Activated B cell treated with CpG ODN at 0.5 μM for 24 hours (primary cell): Measurements from ENCODE around the gene STRA6. TPM values are rescaled to one million over a fixed set of nuclear protein-coding genes. Genes with fewer than 3 reads are reported as not detected.
"Not testable (repeated sequence)": the region's sequence is repeated elsewhere in the genome, so short reads cannot be mapped to it uniquely, and the experiment has no call there.

Experiments used
- ATAC-seq: fragments of 200-7000 bp; cut with Tn5 transposase; one replicate; pipeline ENCODE4 v1.10.0; 2021; ENCODE audit warnings: low read depth, mild to moderate bottlenecking, moderate library complexity
- CTCF ChIA-PET: fragments of 350-600 bp; sonication (Branson Sonifier 250); formaldehyde crosslinking; loops from one replicate; lab custom pipeline; 2021; ENCODE audit warnings: antibody characterized with exemption; lab: Charles Lee
- POLR2A ChIA-PET: fragments of 350-600 bp; sonication (Branson Sonifier 250); formaldehyde crosslinking; loops from one replicate; lab custom pipeline; 2021; ENCODE audit warnings: antibody characterized with exemption; lab: Charles Lee
- DNase-seq: peaks from one replicate; pipeline ENCODE4 v3.0.0; 2022
- H3K27ac Mint-ChIP-seq: one replicate; pipeline ENCODE4 v1.8.0; 2020; ENCODE audit warnings: mixed read lengths
- H3K27me3 Mint-ChIP-seq: one replicate; pipeline ENCODE4 v1.8.0; 2021; ENCODE audit warnings: mixed read lengths
- H3K36me3 Mint-ChIP-seq: one replicate; pipeline ENCODE4 v1.8.0; 2021; ENCODE audit warnings: low read depth, mixed read lengths
- H3K4me1 Mint-ChIP-seq: one replicate; pipeline ENCODE4 v1.8.0; 2021; ENCODE audit warnings: mixed read lengths
- H3K4me3 Mint-ChIP-seq: one replicate; pipeline ENCODE4 v1.8.0; 2020; ENCODE audit warnings: mild to moderate bottlenecking, mixed read lengths
- H3K9me3 Mint-ChIP-seq: one replicate; pipeline ENCODE4 v1.8.0; 2020; ENCODE audit warnings: mixed read lengths
- CTCF ChIP-seq: fragments of 200-600 bp; IDR thresholded peaks from one replicate; pipeline ENCODE4 v1.8.0; 2022; ENCODE audit warnings: antibody characterized with exemption, mild to moderate bottlenecking
- intact Hi-C: fragments of 100-400 bp; cut with micrococcal nuclease; formaldehyde crosslinking; loops from one replicate; pipeline ENCODE4 v1.15.1; 2024
- total RNA-seq: library from RNA; stranded (reverse); gene quantifications from 2 replicates; pipeline ENCODE4 v1.2.3, GENCODE V29; 2022

The STRA6 gene
- total RNA-seq, 1 donor from 2014 or later: not detected

- Mint-ChIP-seq H3K27me3 (peaks cover 13% of the 10 kb centered on the region), H3K9me3 (peaks cover 3% of the 10 kb centered on the region), H3K4me1 (no peaks in the 10 kb centered on the region), H3K4me3 (no peak overlapping the region), H3K27ac (no peak overlapping the region), H3K36me3 (no peaks in the 10 kb centered on the region)
- ChIA-PET CTCF (no interaction called here), POLR2A (no interaction called here)
- ATAC-seq (no peak), DNase-seq (no peak)
- intact Hi-C loops: no loop called here
- TF ChIP-seq CTCF: no peak
Observed at GRCh38 chr15:74168711-74169126, 33.9 kb downstream of the STRA6 start.

GRCh38 chr15:74167891-74168331 lies 34.7 kb downstream of the STRA6 start:
- Mint-ChIP-seq H3K9me3 (peaks cover 3% of the 10 kb centered on the region), H3K27me3 (peaks cover 17% of the 10 kb centered on the region), H3K27ac (no peak overlapping the region), H3K36me3 (no peaks in the 10 kb centered on the region), H3K4me1 (no peaks in the 10 kb centered on the region), H3K4me3 (no peak overlapping the region)
- TF ChIP-seq CTCF: no peak
- POLR2A ChIA-PET: no interaction called here
- DNase-seq (no peak), ATAC-seq (no peak)
- CTCF ChIA-PET: no interaction called here
- intact Hi-C loops: no loop called here

GRCh38 chr15:74165461-74165860 lies 37.1 kb downstream of the STRA6 start:
- no peak for TF ChIP-seq CTCF
- no peak for ATAC-seq
- CTCF ChIA-PET: no interaction called here

GRCh38 chr15:74162195-74162536 lies 40.4 kb downstream of the STRA6 start:
- intact Hi-C loops, H3K27ac Mint-ChIP-seq, H3K4me3 Mint-ChIP-seq, H3K9me3 Mint-ChIP-seq, POLR2A ChIA-PET, DNase-seq, CTCF ChIA-PET, ATAC-seq, H3K36me3 Mint-ChIP-seq, H3K4me1 Mint-ChIP-seq: not testable (repeated sequence)
- peaks cover 28% of the 10 kb centered on the region for H3K27me3 Mint-ChIP-seq

More at GRCh38 chr15:74165461-74165860, 37.1 kb downstream of the STRA6 start:
- Mint-ChIP-seq H3K36me3 (no peaks in the 10 kb centered on the region), H3K9me3 (peaks cover 3% of the 10 kb centered on the region), H3K27ac (no peak overlapping the region), H3K4me3 (no peak overlapping the region), H3K4me1 (no peaks in the 10 kb centered on the region), H3K27me3 (peaks cover 22% of the 10 kb centered on the region)
- DNase-seq: no peak
- POLR2A ChIA-PET: no interaction called here
- intact Hi-C loops: no loop called here

- not testable (repeated sequence) for ATAC-seq
Observed at GRCh38 chr15:74160390-74160789, 42.2 kb downstream of the STRA6 start.

GRCh38 chr15:74159773-74160172 lies 42.8 kb downstream of the STRA6 start:
- no peak for DNase-seq
- no peak for TF ChIP-seq CTCF
- ATAC-seq: no peak
- H3K4me3 Mint-ChIP-seq: no peak overlapping the region
- no peaks in the 10 kb centered on the region for H3K36me3 Mint-ChIP-seq
- peaks cover 3% of the 10 kb centered on the region for H3K9me3 Mint-ChIP-seq
- no peak overlapping the region for H3K27ac Mint-ChIP-seq
- peaks cover 7% of the 10 kb centered on the region for H3K4me1 Mint-ChIP-seq
- H3K27me3 Mint-ChIP-seq: peaks cover 31% of the 10 kb centered on the region
- CTCF ChIA-PET: no interaction called here
- intact Hi-C loops: no loop called here
- POLR2A ChIA-PET: no interaction called here

More at GRCh38 chr15:74160390-74160789, 42.2 kb downstream of the STRA6 start:
- H3K27ac Mint-ChIP-seq, H3K36me3 Mint-ChIP-seq, H3K4me3 Mint-ChIP-seq, POLR2A ChIA-PET, intact Hi-C loops, H3K4me1 Mint-ChIP-seq, H3K9me3 Mint-ChIP-seq, DNase-seq, CTCF ChIA-PET: not testable (repeated sequence)
- peaks cover 31% of the 10 kb centered on the region for H3K27me3 Mint-ChIP-seq
